A549 (cell line): ENCODE measurements around the gene KCNK6. TPM values are rescaled to one million over a fixed set of nuclear protein-coding genes. Genes with fewer than 3 reads are reported as not detected.

Source experiments
- ATAC-seq, 2 experiments: fragments of 200-7000 bp in 1 of 2; fragments of >200 bp in 1 of 2; cut with Nextera tagmentation in 1 of 2; cut with Tn5 transposase in 1 of 2; 3 replicates each; pipeline versions ENCODE4 v1.8.0 to v1.9.1; 2018 to 2020; ENCODE audit warnings: mild to moderate bottlenecking in 1 of 2, moderate library complexity in 1 of 2
- CTCF ChIA-PET: fragments of 300-600 bp; sonication (Branson Sonifier 250); formaldehyde crosslinking; extraction: SDS; loops from one replicate; lab custom pipeline; 2021; ENCODE audit warnings: antibody characterized with exemption, inconsistent platforms; lab: Yijun Ruan, JAX
- POLR2A ChIA-PET: fragments of 350-600 bp; formaldehyde crosslinking; extraction: SDS; loops from one replicate; lab custom pipeline; 2021; ENCODE audit warnings: antibody characterized with exemption, inconsistent platforms; lab: Yijun Ruan, JAX
- DNase-seq, 2 experiments: peaks; one replicate each; pipeline versions ENCODE4 v3.0.0 to v3.0.0-alpha.2; 2011 to 2016; ENCODE audit warnings: low read depth in 1 of 2, low spot score in 1 of 2
- FAIRE-seq: peaks from 2 replicates; lab custom pipeline; 2011; peaks lifted over from hg19 to GRCh38; lab: Jason Lieb, UNC
- H3K27ac ChIP-seq, 2 experiments: fragments of >200 bp; sonication (Bioruptor Twin); formaldehyde crosslinking; 3 replicates each; pipeline ENCODE4 v1.5.1; 2016 to 2017
- H3K4me1 ChIP-seq: fragments of >200 bp; sonication (Bioruptor Twin); formaldehyde crosslinking; 3 replicates; pipeline ENCODE4 v1.6.1; 2016
- H3K4me2 ChIP-seq: fragments of >200 bp; sonication (Bioruptor Twin); formaldehyde crosslinking; 3 replicates; pipeline ENCODE4 v1.6.1; 2016
- H3K4me3 ChIP-seq: fragments of >200 bp; sonication (Bioruptor Twin); formaldehyde crosslinking; 3 replicates; pipeline ENCODE4 v1.5.1; 2016
- H3K9me3 ChIP-seq: fragments of >200 bp; sonication (Bioruptor Twin); formaldehyde crosslinking; 3 replicates; pipeline ENCODE4 v1.6.1; 2016
- ATOH8 ChIP-seq: fragments of 250-450 bp; sonication (Bioruptor Pico); IDR thresholded peaks from 2 replicates; pipeline ENCODE4 v1.5.0; 2020; ENCODE audit warnings: low read depth, mild to moderate bottlenecking, moderate library complexity
- BHLHE40 ChIP-seq: IDR thresholded peaks from 2 replicates; pipeline ENCODE4 v1.6.1; 2012; ENCODE audit warnings: low read depth, low read length, inconsistent platforms
- EHF ChIP-seq: fragments of 250-450 bp; sonication (Bioruptor Pico); IDR thresholded peaks from 2 replicates; pipeline ENCODE4 v1.5.0; 2020; ENCODE audit warnings: mild to moderate bottlenecking
- ELK1 ChIP-seq: fragments of 150-350 bp; IDR thresholded peaks from 2 replicates; pipeline ENCODE4 v1.6.1; 2014; ENCODE audit warnings: low read depth, mild to moderate bottlenecking, low read length
- ESRRA ChIP-seq: fragments of 150-350 bp; IDR thresholded peaks from 2 replicates; pipeline ENCODE4 v1.6.1; 2014; ENCODE audit warnings: mild to moderate bottlenecking, low read length, borderline replicate concordance
- FOSL2 ChIP-seq, 2 experiments: fragments of 450-650 bp in 1 of 2; fragments of >200 bp in 1 of 2; sonication (Bioruptor Twin) in 1 of 2; formaldehyde crosslinking; IDR thresholded peaks; 2 replicates each; pipeline versions ENCODE4 v1.5.0 to v1.6.1; 2016 to 2020; ENCODE audit warnings: mild to moderate bottlenecking in 1 of 2, moderate library complexity in 1 of 2
- GATA3 ChIP-seq: IDR thresholded peaks from 2 replicates; pipeline ENCODE4 v1.6.1; 2012; ENCODE audit warnings: borderline replicate concordance
- HOXB13 ChIP-seq: fragments of 250-450 bp; sonication (Bioruptor Pico); IDR thresholded peaks from 2 replicates; pipeline ENCODE4 v1.5.0; 2020; ENCODE audit warnings: low read depth, mild to moderate bottlenecking, moderate library complexity
- HOXB5 ChIP-seq: fragments of 250-450 bp; sonication (Bioruptor Pico); IDR thresholded peaks from 2 replicates; pipeline ENCODE4 v1.5.0; 2020; ENCODE audit warnings: mild to moderate bottlenecking, moderate library complexity
- MAX ChIP-seq: IDR thresholded peaks from 2 replicates; pipeline ENCODE4 v1.6.1; 2012
- NPAS2 ChIP-seq: fragments of 250-450 bp; sonication (Bioruptor Pico); IDR thresholded peaks from 2 replicates; pipeline ENCODE4 v1.8.0; 2022; ENCODE audit warnings: mild to moderate bottlenecking, moderate library complexity, borderline replicate concordance
- RAD21 ChIP-seq, 2 experiments: fragments of >200 bp in 1 of 2; sonication (Bioruptor Twin) in 1 of 2; formaldehyde crosslinking in 1 of 2; IDR thresholded peaks in 1 of 2; conservative IDR thresholded peaks in 1 of 2; 2 replicates in 1 of 2; 3 replicates in 1 of 2; pipeline ENCODE4 v1.6.1; 2012 to 2018; ENCODE audit warnings: inconsistent platforms in 1 of 2
- RARB ChIP-seq: fragments of 250-450 bp; sonication (Bioruptor Pico); IDR thresholded peaks from 2 replicates; pipeline ENCODE4 v1.8.0; 2021; ENCODE audit warnings: mild to moderate bottlenecking, moderate library complexity
- SREBF2 ChIP-seq: fragments of 450-650 bp; IDR thresholded peaks from 2 replicates; pipeline ENCODE4 v1.6.1; 2014; ENCODE audit warnings: mild to moderate bottlenecking, moderate library complexity
- ZC3H11A ChIP-seq: fragments of 450-650 bp; IDR thresholded peaks from 2 replicates; pipeline ENCODE4 v1.6.1; 2014; ENCODE audit warnings: antibody characterized with exemption, mild to moderate bottlenecking
- ZNF302 ChIP-seq: fragments of 250-450 bp; sonication (Bioruptor Pico); IDR thresholded peaks from 2 replicates; pipeline ENCODE4 v1.9.0; 2021; ENCODE audit warnings: inconsistent platforms, mild to moderate bottlenecking, moderate library complexity
- WGBS: methylation state at CpG from one replicate; pipeline ENCODE4 v1.1.6; 2017; ENCODE audit errors: missing lambda C conversion rate; 5-methylcytosine and 5-hydroxymethylcytosine counted together
- polyA plus RNA-seq, 4 experiments: library from polyadenylated mRNA; depleted of rRNA in 3 of 4; stranded (reverse); fragments of >200 nt; fragmentation: RNase III in 1 of 4; extraction: RNeasy Plus Mini Kit Qiagen cat#74134 plus additional on column Dnase treatment in 1 of 4; gene quantifications; 2 replicates in 3 of 4; 3 replicates in 1 of 4; pipeline ENCODE4 v1.2.3, GENCODE V29; 2011 to 2017
- TF ChIP-seq, protein P1 (sequence below): fragments of >200 bp; sonication (Bioruptor Twin); formaldehyde crosslinking; IDR thresholded peaks from 3 replicates; pipeline ENCODE4 v1.6.1; 2016

Gene KCNK6
- polyA plus RNA-seq, 2 of the 4 experiments (the other 2 are of a cell fraction): 2.4 to 2.8 TPM

- H3K4me3 ChIP-seq: no peak overlapping the region
- H3K27ac ChIP-seq: 0 out of 6 replicates have a peak overlapping the region, but pooled peaks of 1 of the 2 experiments have one; percentile 0
- H3K4me1 ChIP-seq: peaks cover 40% of the 10 kb centered on the region
- TF ChIP-seq SREBF2 (no peak), MAX (no peak), EHF (CRISPR knock-in tag) (no peak), ELK1 (no peak), ZNF302 (no peak), RARB (CRISPR knock-in tag) (no peak)
- TF ChIP-seq, protein P1, sequence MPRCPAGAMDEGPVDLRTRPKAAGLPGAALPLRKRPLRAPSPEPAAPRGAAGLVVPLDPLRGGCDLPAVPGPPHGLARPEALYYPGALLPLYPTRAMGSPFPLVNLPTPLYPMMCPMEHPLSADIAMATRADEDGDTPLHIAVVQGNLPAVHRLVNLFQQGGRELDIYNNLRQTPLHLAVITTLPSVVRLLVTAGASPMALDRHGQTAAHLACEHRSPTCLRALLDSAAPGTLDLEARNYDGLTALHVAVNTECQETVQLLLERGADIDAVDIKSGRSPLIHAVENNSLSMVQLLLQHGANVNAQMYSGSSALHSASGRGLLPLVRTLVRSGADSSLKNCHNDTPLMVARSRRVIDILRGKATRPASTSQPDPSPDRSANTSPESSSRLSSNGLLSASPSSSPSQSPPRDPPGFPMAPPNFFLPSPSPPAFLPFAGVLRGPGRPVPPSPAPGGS: no peak
- ChIA-PET POLR2A (interaction anchor here (0.9 to 1.1 kb wide), 2 partner anchors 13 to 32 kb away, joined by 3 to 4 read pairs; partner anchors contain the start of gene SPINT2), CTCF (interaction anchor here (0.7 to 18.2 kb wide), 8 partner anchors 6 to 58 kb away, joined by 3 to 259 read pairs (median 14); partner anchors contain the start of genes CATSPERG, PPP1R14A and SPINT2)
- no peaks in the 10 kb centered on the region for H3K9me3 ChIP-seq
- DNase-seq (no peak), ATAC-seq (no peak), FAIRE-seq (peak; percentile 70)
- WGBS: 73% methylated on average over 5 of the region's 5 CpGs
- H3K4me2 ChIP-seq: no peak overlapping the region
These were observed 42.1 kb upstream of the KCNK6 start for GRCh38 chr19:38277549-38277948.

DNA sequence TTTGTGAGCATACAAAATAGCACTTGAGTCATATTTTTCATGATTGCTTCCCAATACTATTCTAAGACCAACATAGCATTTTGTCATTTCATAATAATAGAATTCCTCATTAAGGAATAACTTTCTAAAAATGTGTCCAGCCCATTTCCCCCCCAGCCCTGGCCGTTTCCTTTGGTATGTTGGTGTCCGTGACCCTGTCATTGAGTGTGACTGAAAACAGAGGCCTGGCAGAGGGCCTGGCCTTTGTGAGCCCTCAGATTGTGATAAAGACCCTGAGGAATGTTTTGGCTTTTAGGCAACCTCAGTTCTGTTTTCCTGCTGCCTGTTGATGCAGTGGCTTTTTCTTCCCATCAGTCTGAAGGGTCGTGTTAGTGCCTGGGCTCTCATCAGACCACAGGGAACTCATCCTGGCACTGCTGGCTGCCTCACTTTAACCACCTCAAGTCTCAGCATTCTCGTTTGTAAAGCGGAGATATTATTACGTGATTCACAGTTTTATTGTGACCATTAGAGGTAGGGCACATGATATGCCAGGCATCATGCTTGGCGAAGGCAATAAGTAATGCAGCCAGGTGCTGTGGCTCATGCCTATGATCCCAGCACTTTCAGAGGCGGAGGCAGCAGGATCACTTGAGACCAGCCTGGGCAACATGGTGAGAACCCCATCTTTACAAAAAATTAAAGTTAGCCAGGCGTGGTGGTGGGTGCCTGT is 41.5 kb upstream of the KCNK6 start:
- Histone ChIP-seq H3K4me2 (no peak overlapping the region), H3K4me1 (peaks cover 34% of the 10 kb centered on the region), H3K4me3 (no peak overlapping the region), H3K9me3 (no peaks in the 10 kb centered on the region), H3K27ac (peak overlapping the region in 1 of 2 experiments; percentile 25; a peak in 2 of 6 replicates)
- ChIA-PET POLR2A (interaction anchor here (0.9 to 1.1 kb wide), 2 partner anchors 14 to 32 kb away, joined by 3 to 4 read pairs; partner anchors contain the start of gene SPINT2), CTCF (interaction anchor here (0.9 to 18.2 kb wide), 11 partner anchors 6 to 375 kb away, joined by 3 to 259 read pairs (median 8); partner anchors contain the start of genes CATSPERG, PPP1R14A, PSMD8 and SPINT2)
- 72% methylated on average over 9 of the region's 9 CpGs for WGBS
- peak; percentile 89 for FAIRE-seq
- TF ChIP-seq HOXB13: 0 out of 2 replicates have a peak, but pooled peaks have one; percentile 6
- TF ChIP-seq RARB (CRISPR knock-in tag): no peak
- no peak for TF ChIP-seq GATA3
- no peak for TF ChIP-seq FOSL2 (IDR thresholded peaks at IDR 0.05)
- TF ChIP-seq FOSL2 (CRISPR knock-in tag; IDR thresholded peaks at IDR 0.05): no peak
- TF ChIP-seq HOXB5: no peak
- TF ChIP-seq NPAS2 (CRISPR knock-in tag): no peak
- no peak for DNase-seq
- ATAC-seq: no peak; a peak in 1 of 6 replicates

DNA sequence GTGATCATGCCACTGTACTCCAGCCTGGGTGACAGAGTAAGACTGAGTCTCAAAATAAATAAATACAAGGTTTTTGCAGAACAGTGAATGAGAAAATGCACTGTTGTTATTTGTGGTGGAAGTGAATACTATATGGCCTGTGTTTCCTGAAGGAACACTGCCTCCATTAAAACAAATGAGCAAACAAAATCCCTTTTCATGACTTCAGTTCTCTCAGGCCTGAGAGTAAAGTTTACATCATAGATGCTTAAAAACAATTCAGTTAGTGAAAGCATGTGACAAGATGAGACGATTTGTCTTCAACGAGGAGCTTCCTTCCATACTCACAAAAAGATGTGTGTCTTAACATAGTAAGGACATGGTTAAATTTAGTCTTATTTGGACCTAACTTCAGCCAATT is 40.9 kb upstream of the KCNK6 start:
- DNase-seq: no peak
- TF ChIP-seq SREBF2: no peak
- no peak for TF ChIP-seq BHLHE40
- TF ChIP-seq ATOH8 (CRISPR knock-in tag): no peak
- no peak for TF ChIP-seq HOXB13
- TF ChIP-seq ESRRA: no peak
- no peak for TF ChIP-seq ZC3H11A
- TF ChIP-seq RAD21 (conservative IDR thresholded peaks at IDR 0.05 in 1 of 2, IDR thresholded peaks at IDR 0.05 in 1 of 2): no peak
- CTCF ChIA-PET: interaction anchor here (0.9 to 18.2 kb wide), 7 partner anchors 5 to 376 kb away, joined by 3 to 259 read pairs (median 8); partner anchors contain the start of genes PSMD8 and SPINT2
- no peak overlapping the region for H3K4me3 ChIP-seq
- H3K9me3 ChIP-seq: no peaks in the 10 kb centered on the region
- POLR2A ChIA-PET: no interaction called here
- ATAC-seq: no peak
- peaks cover 28% of the 10 kb centered on the region for H3K4me1 ChIP-seq
- WGBS: 84% methylated on average over 2 of the region's 2 CpGs
- H3K4me2 ChIP-seq: no peak overlapping the region
- peak; percentile 90 for FAIRE-seq
- peak overlapping the region in 1 of 2 experiments; percentile 25; a peak in 1 of 6 replicates for H3K27ac ChIP-seq
